GM21723 (cell line): ENCODE data around the gene FGF12.

ENCODE experiments used
- ATAC-seq: cut with Tn5 transposase; IDR thresholded peaks from one replicate; pipeline ENCODE4 v1.9.1; 2021; ENCODE audit warnings: mild to moderate bottlenecking, moderate library complexity; ENCODE audit not compliant: unreplicated experiment

The FGF12 gene

DNA sequence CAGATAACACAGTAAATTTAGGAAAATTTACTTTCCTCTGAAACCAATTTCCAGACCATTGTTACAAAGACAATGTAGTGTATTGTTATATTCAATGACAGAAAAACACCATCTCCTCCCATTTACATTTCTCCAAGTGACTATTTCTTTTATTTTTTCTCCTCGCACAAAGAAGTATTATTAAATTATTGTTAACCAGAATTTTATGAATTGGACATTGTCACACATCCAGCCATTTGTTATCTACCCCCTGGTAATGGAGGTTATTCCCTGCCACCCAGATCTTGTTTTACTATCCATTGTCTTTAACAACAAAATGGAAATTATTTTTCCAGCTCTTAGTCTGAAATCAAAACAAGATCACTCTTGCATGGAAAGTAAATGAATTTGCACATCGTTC is 511.3 kb downstream of the FGF12 start:
- no peak for ATAC-seq

DNA sequence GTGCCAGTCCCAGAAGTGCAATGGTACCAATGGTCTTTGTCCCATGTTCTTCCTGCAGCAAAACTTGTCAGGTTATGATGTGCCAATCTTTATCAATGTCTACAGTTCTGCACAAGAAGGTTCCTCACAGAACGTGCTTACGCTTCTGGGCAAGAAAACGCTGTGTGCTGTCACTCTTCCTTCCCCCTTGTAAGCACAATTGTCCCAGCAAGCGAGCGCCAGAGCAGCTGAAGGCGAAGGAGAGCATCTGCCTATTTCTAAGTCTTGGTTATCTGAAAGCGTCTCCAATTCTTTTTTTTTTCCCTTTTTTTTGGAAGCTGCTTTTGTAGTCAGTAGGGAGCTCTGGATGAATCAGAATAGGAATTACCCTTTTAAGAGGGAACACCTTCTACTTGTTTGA is 514.4 kb downstream of the FGF12 start:
- no peak for ATAC-seq

DNA sequence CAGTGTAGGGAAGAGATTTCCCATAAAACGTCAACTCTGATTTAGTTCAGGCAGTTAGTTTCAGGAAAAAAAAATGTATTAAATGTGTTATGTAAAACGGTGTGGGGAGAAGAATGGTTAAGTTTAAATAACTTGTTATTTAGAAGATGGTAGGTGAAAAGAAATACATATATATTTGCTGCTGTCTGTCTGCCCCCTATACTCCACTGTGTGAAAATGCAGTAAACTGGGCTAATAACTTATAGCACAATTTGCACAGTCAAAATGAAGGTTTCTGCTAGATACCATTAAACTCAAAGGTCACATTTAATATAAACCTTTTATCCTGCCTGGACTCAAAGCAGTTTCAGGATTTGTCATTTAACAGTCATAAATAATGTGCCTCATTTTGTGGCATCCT is 515.0 kb downstream of the FGF12 start:
- ATAC-seq, result no peak

DNA sequence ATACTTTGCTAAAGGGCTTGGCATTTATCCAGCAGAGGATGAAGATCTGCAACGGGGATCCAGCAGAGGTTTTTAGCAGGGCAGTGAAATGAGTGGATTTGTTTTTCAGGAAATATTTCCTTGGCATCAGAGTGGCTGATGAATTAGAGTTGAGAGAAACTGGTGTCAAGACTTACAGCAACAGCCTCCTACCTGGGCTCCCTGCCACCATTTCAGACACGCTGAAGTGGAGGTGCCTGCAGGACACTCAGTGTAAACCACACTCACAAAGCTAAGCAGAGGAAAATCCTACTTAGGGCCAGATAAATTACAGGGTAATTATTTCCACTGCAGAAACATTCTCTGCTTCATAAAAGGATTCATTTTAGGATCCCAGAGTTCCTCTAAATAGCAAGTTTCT is 519.7 kb downstream of the FGF12 start:
- no peak for ATAC-seq

DNA sequence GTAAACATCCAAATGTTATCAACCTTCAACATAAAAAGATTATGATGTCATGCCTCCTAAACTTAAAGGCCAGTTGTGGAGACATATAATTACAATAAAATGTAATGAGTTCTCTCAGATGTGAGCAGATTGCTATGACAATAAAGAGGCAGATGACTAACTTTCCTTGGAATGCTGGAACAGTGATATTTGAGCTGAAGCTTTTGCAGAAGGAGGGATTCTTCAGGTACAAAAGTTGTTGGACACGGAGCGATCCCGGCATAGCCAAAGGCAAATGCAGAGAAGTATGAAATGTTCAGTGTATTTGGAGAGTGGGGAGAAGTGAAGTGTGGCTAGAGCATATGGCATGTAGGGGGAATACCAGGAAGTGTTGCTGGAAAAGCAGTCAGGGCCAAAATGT is 520.1 kb downstream of the FGF12 start:
- no peak for ATAC-seq

DNA sequence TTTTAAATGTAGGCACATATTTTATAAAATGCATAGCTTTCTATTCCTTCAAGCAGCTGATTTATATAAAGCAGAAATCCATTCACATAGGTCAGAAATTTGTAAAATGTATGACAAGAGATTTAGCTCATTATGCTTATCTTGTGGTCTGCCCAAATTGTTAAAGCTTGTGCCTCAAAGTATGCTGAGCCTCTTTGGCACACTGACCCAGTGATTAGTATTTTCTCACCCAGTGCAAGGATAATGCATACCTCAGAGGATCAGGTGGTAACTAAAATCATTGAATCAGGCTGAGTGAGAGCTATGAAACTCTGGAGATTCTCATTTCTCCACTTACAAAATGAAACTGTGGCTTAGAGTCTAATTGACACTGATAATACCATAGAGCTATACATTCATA is 533.3 kb downstream of the FGF12 start:
- no peak for ATAC-seq

DNA sequence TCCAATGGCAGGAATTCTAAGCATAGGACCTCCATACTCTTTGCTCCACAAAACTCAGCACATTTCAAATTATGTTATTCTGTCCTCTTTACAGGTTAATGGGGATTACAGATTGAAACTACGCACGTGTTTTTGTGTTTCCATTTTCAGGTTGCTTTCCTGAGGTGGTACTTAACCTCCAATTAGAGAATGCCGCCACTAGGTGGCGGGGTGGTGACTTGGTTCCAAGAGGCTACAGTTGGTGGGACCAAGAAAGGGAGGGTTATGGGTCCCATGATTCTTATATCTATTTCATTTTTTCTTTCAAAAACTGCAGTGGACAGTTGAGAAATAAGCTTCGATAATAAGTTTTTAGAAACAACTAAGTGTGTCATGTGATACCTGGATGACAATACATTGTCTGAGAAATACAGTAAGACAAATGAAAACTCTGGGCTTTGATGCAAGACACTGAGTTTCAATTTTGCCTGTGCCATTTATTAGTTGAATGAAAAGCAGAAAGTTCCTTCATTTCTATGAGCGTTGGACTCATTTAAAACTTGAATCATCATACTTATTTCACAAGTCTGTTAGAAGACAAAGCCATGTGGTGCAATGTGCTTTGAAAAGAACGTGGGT is 539.0 kb downstream of the FGF12 start:
- peak; percentile 93 for ATAC-seq

DNA sequence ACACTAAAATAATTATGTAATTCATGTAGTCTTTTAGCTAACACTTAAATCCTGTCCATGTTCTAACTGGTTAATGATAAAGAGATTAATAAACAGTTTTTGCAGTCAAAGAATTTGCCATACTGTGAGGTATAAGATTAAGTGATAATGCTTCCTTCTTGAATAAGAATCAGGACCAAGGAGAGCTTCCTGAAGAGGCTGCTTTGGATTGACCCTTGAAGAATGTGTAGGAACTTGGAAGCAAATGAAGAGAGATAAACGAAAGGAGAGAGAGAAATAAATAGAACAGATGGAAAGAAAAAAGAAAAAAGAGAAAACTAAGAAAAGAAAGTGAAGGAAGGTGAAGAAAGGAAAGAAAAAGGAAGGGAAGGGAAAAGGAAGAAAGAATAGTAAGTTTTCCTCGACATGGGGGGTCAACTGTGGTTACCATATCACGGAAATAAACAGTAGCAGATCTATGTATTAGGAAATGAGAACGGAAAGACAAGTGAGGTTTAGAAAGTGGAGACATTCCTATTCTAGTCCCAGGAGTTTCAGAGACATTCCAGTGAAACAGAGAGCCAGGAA is 539.8 kb downstream of the FGF12 start:
- ATAC-seq, result no peak

DNA sequence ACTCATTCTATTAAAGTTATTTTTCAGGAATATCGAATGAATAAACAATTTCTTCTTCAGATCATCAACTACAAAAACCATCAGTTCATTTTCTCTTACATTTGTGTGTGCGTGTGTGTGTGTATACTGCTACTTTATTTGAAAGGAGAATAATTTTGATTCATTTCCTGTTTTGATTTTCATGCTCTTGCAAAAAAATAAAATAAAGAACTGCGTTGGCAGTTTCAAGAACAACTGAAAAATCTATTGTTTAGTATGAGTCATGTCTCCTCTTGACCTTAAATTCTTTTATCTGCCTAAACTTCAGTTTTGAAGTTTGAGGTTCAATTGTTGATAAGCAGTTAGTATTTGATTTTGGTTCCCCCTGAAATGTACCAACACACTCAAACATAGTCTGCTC is 540.8 kb downstream of the FGF12 start:
- no peak for ATAC-seq

DNA sequence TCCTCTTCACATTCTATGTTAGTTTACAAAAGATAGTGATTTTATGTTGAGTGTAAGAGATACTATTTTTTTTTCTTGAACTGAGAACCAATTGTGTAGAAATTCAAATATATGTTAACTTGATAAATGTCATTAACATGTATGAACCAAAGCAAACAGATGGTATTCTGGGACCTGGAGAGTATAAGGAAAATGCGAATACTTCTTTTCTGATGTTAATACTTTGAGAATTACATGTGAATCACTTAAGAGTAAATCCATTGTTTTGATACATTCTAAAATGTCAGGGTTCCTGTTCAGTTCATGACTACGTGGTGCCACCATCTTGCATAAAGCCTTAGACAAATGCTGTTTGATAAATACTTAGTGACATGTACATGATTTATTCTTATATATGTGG is 541.3 kb downstream of the FGF12 start:
- ATAC-seq, result no peak

DNA sequence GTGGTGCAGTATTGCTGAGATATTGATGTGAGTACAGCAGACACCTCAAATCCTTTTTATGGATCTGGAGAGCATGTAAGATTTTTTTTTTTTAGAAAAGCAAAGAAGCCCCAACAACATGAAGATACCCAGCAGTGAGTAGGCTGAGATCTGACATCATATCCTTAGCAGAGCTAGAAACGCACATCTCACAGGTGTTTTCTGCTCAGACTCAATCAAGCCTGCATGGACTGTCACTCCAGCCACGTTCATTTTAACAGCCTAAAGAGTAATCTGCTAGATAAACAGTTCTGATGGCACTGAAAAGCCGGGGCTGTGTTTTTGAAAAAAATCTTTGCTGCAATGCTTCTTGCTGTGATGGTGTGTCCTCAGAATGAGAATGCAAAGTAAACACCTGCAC is 544.2 kb downstream of the FGF12 start:
- ATAC-seq, result no peak

DNA sequence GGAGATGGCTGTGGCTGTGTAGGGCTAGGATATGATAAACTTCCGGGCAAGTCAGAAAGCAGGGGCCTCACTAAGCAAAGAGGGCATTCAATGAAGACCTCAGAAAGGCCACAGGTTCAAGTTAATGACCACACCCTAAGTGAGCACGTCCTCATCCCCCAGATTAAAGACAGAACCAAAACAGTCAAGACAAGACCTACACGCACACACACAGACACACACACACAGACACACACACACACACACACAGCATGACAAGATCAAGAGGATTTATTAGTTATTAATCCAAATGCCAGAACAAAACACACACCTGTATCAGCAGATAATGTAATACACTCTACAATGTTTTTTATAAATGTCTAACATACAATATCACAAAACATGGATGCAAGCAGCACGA is 546.2 kb downstream of the FGF12 start:
- no peak for ATAC-seq

DNA sequence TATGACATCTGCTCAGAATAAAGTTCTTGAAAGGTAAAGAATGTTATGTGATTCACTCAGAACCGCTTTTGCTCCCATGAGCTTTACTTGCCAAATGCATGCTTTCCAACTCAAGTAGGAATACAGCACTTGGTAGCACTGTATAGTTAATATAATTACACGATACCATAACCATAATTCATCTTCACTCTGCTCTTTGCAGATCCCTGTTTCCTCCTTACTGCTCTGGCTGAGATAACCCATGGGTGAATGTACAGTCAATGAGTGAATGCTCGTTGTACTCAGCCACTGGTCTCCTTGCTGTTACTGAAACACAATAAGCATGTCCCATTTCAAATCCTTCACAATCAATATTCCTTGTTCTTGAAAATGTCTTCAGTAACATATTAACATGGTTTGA is 550.0 kb downstream of the FGF12 start:
- no peak for ATAC-seq

DNA sequence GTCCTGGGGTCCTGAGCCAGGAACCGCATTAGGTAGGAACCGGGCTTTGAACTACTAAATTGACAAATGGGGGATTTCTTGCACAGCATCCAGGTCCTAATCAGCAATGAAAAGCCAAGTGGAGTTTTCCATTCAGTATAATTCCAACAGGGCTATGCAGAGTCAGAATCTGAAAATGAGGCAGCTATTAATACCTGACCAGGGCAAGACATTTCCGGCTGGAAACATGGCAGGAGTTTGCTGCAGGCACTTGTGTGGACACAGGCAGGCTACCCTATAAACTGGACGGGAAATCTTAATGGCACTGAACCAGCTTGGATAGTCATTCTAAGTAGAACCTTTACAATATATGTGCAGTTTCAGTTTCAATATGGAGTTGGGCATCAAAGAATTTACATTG is 553.1 kb downstream of the FGF12 start:
- ATAC-seq, result no peak

DNA sequence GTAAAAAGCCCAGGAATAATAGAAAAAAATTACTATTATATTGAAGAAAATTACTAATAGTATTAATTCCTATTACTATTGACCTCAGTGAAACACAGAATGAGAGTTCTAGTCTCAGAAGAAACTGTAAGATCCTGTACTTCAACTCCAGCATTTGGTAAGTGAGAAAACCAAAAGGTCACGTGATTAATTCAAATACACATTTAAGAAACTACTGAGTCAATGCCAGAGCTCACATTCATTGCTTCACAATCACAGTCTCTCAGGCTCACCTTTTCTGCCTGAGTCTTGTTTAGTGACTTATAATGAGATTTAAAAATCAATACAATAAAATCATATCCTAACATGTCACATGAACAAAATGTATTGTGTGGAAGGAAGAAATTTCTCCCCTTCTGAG is 556.1 kb downstream of the FGF12 start:
- ATAC-seq, result no peak

DNA sequence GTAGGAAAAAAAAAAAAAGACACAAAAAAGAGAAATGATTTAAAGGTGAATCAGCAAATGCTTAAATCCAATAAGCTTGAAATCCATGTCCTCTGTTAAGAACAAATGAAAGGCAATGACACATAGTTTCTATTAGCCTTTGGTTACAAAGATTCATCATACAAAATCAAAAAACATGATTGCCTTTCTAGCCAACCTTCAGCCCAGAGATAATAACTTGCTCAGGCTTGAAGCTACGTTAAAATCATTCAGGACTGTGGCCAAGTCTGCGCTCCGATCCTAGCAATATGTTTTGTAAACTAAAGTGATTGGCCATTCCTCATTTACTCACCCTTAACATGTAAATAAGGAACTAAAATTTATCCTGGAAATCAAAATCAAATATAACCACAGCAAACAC is 556.7 kb downstream of the FGF12 start:
- no peak for ATAC-seq

DNA sequence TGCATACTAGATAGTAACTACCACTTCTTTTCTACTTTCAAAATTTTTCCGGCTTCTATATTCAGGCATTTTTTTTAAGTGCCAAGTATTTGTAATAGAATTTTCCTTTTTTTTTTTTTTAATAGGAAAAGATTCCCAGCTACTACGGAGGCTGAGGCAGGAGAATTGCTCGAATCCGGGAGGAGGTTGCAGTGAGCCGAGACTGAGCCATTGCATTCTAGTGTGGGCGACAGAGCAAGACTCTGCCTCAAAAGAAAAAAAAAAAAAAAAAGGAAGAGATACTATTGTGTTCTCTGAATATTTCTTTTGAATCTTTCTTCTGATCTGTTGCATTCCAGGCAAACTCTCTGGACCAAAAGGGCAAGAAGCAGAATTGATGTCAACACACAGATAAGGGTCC is 557.3 kb downstream of the FGF12 start:
- no peak for ATAC-seq

DNA sequence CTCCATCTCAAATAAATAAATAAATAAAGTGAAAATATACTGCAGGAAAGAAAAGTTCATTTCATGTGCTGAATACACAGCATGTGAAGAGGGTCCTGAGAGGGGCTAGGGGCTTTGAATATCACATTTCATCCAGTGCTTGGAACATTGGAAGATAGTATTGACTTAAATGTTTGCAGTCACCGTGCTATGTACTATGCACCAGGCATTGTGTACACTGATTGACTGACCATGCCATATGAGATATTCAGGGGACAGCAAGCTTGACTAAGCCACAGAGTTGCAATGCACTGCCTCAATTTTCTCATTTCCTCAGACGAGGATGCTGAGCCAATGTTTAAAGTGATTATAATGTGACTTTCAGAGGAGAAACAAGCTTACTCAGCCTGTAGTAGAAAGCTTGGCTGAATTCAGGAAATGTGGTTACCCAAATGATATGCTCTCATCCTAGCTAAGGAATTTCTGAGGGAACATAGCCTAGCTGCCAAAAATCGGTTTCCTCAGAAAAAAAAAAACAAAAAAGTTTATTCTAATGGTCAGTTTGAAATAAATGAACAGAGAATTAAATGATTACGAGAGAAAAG is 557.9 kb downstream of the FGF12 start:
- no peak for ATAC-seq

DNA sequence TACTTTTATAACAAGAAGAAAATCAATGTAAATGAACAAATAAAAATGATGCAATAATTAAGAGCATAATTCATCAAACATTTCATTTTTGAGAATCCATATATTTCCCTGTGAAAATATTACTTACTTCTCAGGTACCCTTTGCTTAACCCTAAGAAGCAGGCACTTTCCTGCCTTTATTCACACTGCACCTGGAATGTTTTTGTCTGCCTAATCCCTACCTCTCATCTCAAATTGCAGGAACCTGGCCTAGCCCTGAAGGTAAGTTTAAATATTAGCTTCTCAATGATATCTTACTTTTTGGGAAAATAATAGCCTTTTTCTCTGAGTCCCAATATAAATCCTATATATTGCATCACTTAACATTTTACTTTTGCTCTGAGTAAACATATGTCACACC is 559.1 kb downstream of the FGF12 start:
- no peak for ATAC-seq

DNA sequence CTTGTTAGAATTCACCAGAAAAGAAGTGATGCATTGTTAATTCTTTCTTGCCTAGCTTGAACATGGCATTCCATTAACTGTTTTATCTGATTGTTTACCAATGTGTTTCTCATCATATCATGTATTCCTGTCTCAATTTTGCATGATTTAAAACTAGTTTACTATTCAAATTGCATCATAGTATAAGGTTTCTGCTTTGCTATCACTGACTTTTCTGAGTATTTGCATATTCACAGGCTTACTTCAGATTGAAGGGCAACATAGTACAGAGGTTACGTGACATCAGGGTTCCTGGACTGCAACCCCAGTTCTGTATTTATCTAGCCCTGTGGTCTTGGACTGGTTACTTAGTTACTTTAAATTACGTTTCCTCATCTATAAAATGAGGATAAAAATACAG is 561.8 kb downstream of the FGF12 start:
- ATAC-seq, result no peak

DNA sequence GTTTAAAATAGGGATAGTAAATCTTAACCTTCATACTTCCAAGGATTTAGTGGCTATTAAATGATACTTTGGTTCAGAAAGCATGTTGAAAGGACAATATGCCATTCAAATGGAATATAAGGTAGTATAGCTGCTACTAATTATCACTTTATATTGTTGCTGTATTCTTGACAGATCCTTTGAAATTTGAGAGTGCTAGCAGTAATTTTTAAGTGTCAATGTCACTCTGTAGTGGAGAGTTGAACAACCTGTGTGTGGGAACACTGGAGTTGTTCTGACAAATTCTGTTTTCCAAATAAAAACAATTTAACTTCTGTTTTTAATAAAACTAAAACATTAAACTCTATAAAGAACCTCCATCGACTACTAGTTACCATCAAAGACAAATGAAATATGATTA is 565.7 kb downstream of the FGF12 start:
- no peak for ATAC-seq

DNA sequence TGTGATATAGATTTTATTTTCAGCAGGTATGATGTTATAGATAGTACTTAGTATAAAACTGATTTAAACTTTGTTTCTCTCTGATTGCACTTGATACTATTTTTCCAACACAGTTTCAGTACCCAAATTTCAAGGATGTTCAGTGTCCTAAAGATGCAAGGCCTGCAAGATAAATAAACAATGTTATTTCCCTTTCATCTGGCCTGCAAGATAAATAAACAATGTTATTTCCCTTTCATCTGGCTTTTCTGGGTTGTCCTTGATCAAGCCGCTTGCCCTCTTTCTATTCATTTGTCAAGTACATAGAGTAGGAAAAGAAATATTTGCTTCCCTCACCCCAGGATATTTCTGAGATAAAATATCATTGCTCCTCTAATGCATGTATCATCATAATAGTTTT is 571.0 kb downstream of the FGF12 start:
- ATAC-seq, result no peak

DNA sequence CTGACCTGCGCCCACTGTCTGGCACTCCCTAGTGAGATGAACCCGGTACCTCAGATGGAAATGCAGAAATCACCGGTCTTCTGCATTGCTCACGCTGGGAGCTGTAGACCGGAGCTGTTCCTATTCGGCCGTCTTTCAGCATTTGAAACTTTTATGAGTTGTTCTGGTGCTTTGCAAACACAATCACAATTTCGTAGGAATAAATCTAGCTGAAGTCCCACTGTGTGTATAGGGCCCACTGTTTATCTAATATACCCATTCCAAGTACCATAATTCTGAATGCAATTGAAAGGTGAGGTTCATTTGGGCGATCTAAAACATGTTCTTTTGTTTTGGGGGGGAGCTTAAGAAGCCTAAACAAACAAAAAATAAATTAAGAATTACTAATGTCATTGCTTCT is 572.1 kb downstream of the FGF12 start:
- no peak for ATAC-seq
